A549 (cell line): ENCODE measurements around the gene GSTA3. TPM values are rescaled to one million over a fixed set of nuclear protein-coding genes. Genes with fewer than 3 reads are reported as not detected.
A peak's percentile ranks its signal among the peaks of the same experiment; 100 is the strongest.
"Not testable (repeated sequence)": the region's sequence is repeated elsewhere in the genome, so short reads cannot be mapped to it uniquely, and the experiment has no call there.

ENCODE experiments used
- ATAC-seq, 2 experiments: fragments of 200-7000 bp in 1 of 2; fragments of >200 bp in 1 of 2; cut with Nextera tagmentation in 1 of 2; cut with Tn5 transposase in 1 of 2; 3 replicates each; pipeline versions ENCODE4 v1.8.0 to v1.9.1; 2018 to 2020; ENCODE audit warnings: mild to moderate bottlenecking in 1 of 2, moderate library complexity in 1 of 2
- CTCF ChIA-PET: fragments of 300-600 bp; sonication (Branson Sonifier 250); formaldehyde crosslinking; extraction: SDS; loops from one replicate; lab custom pipeline; 2021; ENCODE audit warnings: antibody characterized with exemption, inconsistent platforms; lab: Yijun Ruan, JAX
- POLR2A ChIA-PET: fragments of 350-600 bp; formaldehyde crosslinking; extraction: SDS; loops from one replicate; lab custom pipeline; 2021; ENCODE audit warnings: antibody characterized with exemption, inconsistent platforms; lab: Yijun Ruan, JAX
- DNase-seq, 2 experiments: peaks; one replicate each; pipeline versions ENCODE4 v3.0.0 to v3.0.0-alpha.2; 2011 to 2016; ENCODE audit warnings: low read depth in 1 of 2, low spot score in 1 of 2
- FAIRE-seq: peaks from 2 replicates; lab custom pipeline; 2011; peaks lifted over from hg19 to GRCh38; lab: Jason Lieb, UNC
- H3K27ac ChIP-seq, 2 experiments: fragments of >200 bp; sonication (Bioruptor Twin); formaldehyde crosslinking; 3 replicates each; pipeline ENCODE4 v1.5.1; 2016 to 2017
- H3K4me1 ChIP-seq: fragments of >200 bp; sonication (Bioruptor Twin); formaldehyde crosslinking; 3 replicates; pipeline ENCODE4 v1.6.1; 2016
- H3K4me2 ChIP-seq: fragments of >200 bp; sonication (Bioruptor Twin); formaldehyde crosslinking; 3 replicates; pipeline ENCODE4 v1.6.1; 2016
- H3K4me3 ChIP-seq: fragments of >200 bp; sonication (Bioruptor Twin); formaldehyde crosslinking; 3 replicates; pipeline ENCODE4 v1.5.1; 2016
- H3K9me3 ChIP-seq: fragments of >200 bp; sonication (Bioruptor Twin); formaldehyde crosslinking; 3 replicates; pipeline ENCODE4 v1.6.1; 2016
- CBX2 ChIP-seq: fragments of 200-600 bp; sonication (generic); IDR thresholded peaks from 2 replicates; pipeline ENCODE4 v1.6.1; 2016; ENCODE audit warnings: low read depth, mild to moderate bottlenecking, borderline replicate concordance
- CHD4 ChIP-seq: fragments of 200-600 bp; sonication (generic); IDR thresholded peaks from 2 replicates; pipeline ENCODE4 v1.6.1; 2016; ENCODE audit warnings: antibody characterized with exemption, mild to moderate bottlenecking, borderline replicate concordance
- EP300 ChIP-seq, 2 experiments: fragments of >200 bp; sonication (Bioruptor Twin); formaldehyde crosslinking; IDR thresholded peaks; 2 replicates in 1 of 2; 3 replicates in 1 of 2; pipeline ENCODE4 v1.6.1; 2016 to 2017
- FOSB ChIP-seq: fragments of 250-450 bp; sonication (Bioruptor Pico); IDR thresholded peaks from 2 replicates; pipeline ENCODE4 v1.5.0; 2020; ENCODE audit warnings: mild to moderate bottlenecking, moderate library complexity
- FOXS1 ChIP-seq: fragments of 250-450 bp; sonication (Bioruptor Pico); IDR thresholded peaks from 2 replicates; pipeline ENCODE4 v1.5.0; 2020; ENCODE audit warnings: mild to moderate bottlenecking, moderate library complexity
- GATA3 ChIP-seq: IDR thresholded peaks from 2 replicates; pipeline ENCODE4 v1.6.1; 2012; ENCODE audit warnings: borderline replicate concordance
- HDAC2 ChIP-seq: fragments of 200-600 bp; sonication (generic); IDR thresholded peaks from 2 replicates; pipeline ENCODE4 v1.6.1; 2016
- HOXB13 ChIP-seq: fragments of 250-450 bp; sonication (Bioruptor Pico); IDR thresholded peaks from 2 replicates; pipeline ENCODE4 v1.5.0; 2020; ENCODE audit warnings: low read depth, mild to moderate bottlenecking, moderate library complexity
- JUN ChIP-seq, 2 experiments: fragments of >200 bp; sonication (Bioruptor Twin); formaldehyde crosslinking; IDR thresholded peaks; 2 replicates in 1 of 2; 3 replicates in 1 of 2; pipeline ENCODE4 v1.6.1; 2016 to 2017
- KDM1A ChIP-seq: fragments of 200-600 bp; sonication (generic); IDR thresholded peaks from 2 replicates; pipeline ENCODE4 v1.6.1; 2016; ENCODE audit warnings: low read depth, mild to moderate bottlenecking
- NPAS2 ChIP-seq: fragments of 250-450 bp; sonication (Bioruptor Pico); IDR thresholded peaks from 2 replicates; pipeline ENCODE4 v1.8.0; 2022; ENCODE audit warnings: mild to moderate bottlenecking, moderate library complexity, borderline replicate concordance
- PHF8 ChIP-seq: fragments of 200-600 bp; sonication (generic); IDR thresholded peaks from 2 replicates; pipeline ENCODE4 v1.6.1; 2016; ENCODE audit warnings: low read depth, mild to moderate bottlenecking, antibody characterized with exemption, moderate library complexity, borderline replicate concordance
- RARB ChIP-seq: fragments of 250-450 bp; sonication (Bioruptor Pico); IDR thresholded peaks from 2 replicates; pipeline ENCODE4 v1.8.0; 2021; ENCODE audit warnings: mild to moderate bottlenecking, moderate library complexity
- RCOR1 ChIP-seq: fragments of 150-350 bp; IDR thresholded peaks from 2 replicates; pipeline ENCODE4 v1.6.1; 2014; ENCODE audit warnings: antibody characterized with exemption, low read length, low read depth
- RNF2 ChIP-seq: fragments of 200-600 bp; sonication (generic); IDR thresholded peaks from 2 replicates; pipeline ENCODE4 v1.6.1; 2016; ENCODE audit warnings: low read depth, mild to moderate bottlenecking, antibody characterized with exemption, moderate library complexity, borderline replicate concordance
- SMC3 ChIP-seq: fragments of >200 bp; sonication (Bioruptor Twin); formaldehyde crosslinking; IDR thresholded peaks from 3 replicates; pipeline ENCODE4 v1.6.1; 2018; ENCODE audit warnings: inconsistent platforms
- TFCP2L1 ChIP-seq: fragments of 250-450 bp; sonication (Bioruptor Pico); IDR thresholded peaks from 2 replicates; pipeline ENCODE4 v1.5.0; 2021; ENCODE audit warnings: mild to moderate bottlenecking
- TP53 ChIP-seq: fragments of 250-450 bp; sonication (Bioruptor Pico); IDR thresholded peaks from 2 replicates; pipeline ENCODE4 v1.5.0; 2021; ENCODE audit warnings: mild to moderate bottlenecking, moderate library complexity
- ZSCAN20 ChIP-seq: fragments of 250-450 bp; sonication (Bioruptor Pico); IDR thresholded peaks from 2 replicates; pipeline ENCODE4 v1.8.0; 2022; ENCODE audit warnings: mild to moderate bottlenecking, moderate library complexity
- WGBS: methylation state at CpG from one replicate; pipeline ENCODE4 v1.1.6; 2017; ENCODE audit errors: missing lambda C conversion rate; 5-methylcytosine and 5-hydroxymethylcytosine counted together
- polyA plus RNA-seq, 4 experiments: library from polyadenylated mRNA; depleted of rRNA in 3 of 4; stranded (reverse); fragments of >200 nt; fragmentation: RNase III in 1 of 4; extraction: RNeasy Plus Mini Kit Qiagen cat#74134 plus additional on column Dnase treatment in 1 of 4; gene quantifications; 2 replicates in 3 of 4; 3 replicates in 1 of 4; pipeline ENCODE4 v1.2.3, GENCODE V29; 2011 to 2017
- TF ChIP-seq, protein P1 (sequence below): IDR thresholded peaks from 2 replicates; pipeline ENCODE4 v1.6.1; 2012; ENCODE audit warnings: low read depth, borderline replicate concordance
- TF ChIP-seq, protein P2 (sequence below): fragments of 250-450 bp; sonication (Bioruptor Pico); IDR thresholded peaks from 2 replicates; pipeline ENCODE4 v1.5.0; 2021; ENCODE audit warnings: mild to moderate bottlenecking, moderate library complexity, borderline replicate concordance
- TF ChIP-seq, protein P3 (sequence below): IDR thresholded peaks from 2 replicates; pipeline ENCODE4 v1.6.1; 2012
- TF ChIP-seq, protein P4 (sequence below): fragments of 150-350 bp; IDR thresholded peaks from 2 replicates; pipeline ENCODE4 v1.6.1; 2014; ENCODE audit warnings: low read depth, mild to moderate bottlenecking, low read length
- TF ChIP-seq, protein P5 (sequence below): fragments of 200-600 bp; sonication (generic); IDR thresholded peaks from 2 replicates; pipeline ENCODE4 v1.6.1; 2016; ENCODE audit warnings: antibody characterized with exemption, mild to moderate bottlenecking, moderate library complexity

The GSTA3 gene
- polyA plus RNA-seq, 2 of the 4 experiments (the other 2 are of a cell fraction), result not detected

DNA sequence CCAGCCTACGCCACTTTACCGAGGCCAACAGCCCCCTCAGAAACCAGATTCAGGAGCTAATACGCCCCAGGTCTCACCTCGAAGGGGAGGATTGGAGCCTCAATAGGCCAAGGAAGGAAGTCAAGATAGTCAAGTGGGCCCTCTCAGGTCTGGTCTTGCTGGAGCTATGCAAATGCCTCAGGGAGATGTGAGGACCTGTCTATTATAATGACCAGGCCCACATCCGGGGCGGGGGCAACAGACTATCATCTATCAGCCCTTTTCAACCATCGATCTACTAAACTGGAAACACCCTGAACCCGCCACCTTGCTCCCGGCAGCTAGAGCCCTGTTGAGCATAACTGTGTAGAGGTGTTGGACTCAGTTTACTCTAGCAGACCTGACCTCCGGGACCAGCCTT lies 12.7 kb upstream of the GSTA3 start:
- no peak overlapping the region for H3K27ac ChIP-seq
- ChIA-PET POLR2A (no interaction called here), CTCF (interaction anchor here (0.6 kb wide), 1 partner anchor 9 kb away, joined by 3 read pairs; no protein-coding TSS in a partner anchor)
- no peak for ATAC-seq
- no peak for DNase-seq
- H3K4me2 ChIP-seq, result no peak overlapping the region
- H3K4me3 ChIP-seq, result no peak overlapping the region
- no peaks in the 10 kb centered on the region for H3K9me3 ChIP-seq
- FAIRE-seq, result no peak
- WGBS, result 91% methylated on average over 10 of the region's 10 CpGs
- TF ChIP-seq RCOR1 (no peak), TFCP2L1 (CRISPR knock-in tag) (no peak), EP300 (IDR thresholded peaks at IDR 0.05) (no peak), HDAC2 (no peak), FOXS1 (no peak), ZSCAN20 (CRISPR knock-in tag) (no peak), KDM1A (no peak), RNF2 (no peak), NPAS2 (CRISPR knock-in tag) (no peak), SMC3 (no peak)
- TF ChIP-seq, protein P1, sequence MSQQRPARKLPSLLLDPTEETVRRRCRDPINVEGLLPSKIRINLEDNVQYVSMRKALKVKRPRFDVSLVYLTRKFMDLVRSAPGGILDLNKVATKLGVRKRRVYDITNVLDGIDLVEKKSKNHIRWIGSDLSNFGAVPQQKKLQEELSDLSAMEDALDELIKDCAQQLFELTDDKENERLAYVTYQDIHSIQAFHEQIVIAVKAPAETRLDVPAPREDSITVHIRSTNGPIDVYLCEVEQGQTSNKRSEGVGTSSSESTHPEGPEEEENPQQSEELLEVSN, result no peak
- TF ChIP-seq, protein P2, sequence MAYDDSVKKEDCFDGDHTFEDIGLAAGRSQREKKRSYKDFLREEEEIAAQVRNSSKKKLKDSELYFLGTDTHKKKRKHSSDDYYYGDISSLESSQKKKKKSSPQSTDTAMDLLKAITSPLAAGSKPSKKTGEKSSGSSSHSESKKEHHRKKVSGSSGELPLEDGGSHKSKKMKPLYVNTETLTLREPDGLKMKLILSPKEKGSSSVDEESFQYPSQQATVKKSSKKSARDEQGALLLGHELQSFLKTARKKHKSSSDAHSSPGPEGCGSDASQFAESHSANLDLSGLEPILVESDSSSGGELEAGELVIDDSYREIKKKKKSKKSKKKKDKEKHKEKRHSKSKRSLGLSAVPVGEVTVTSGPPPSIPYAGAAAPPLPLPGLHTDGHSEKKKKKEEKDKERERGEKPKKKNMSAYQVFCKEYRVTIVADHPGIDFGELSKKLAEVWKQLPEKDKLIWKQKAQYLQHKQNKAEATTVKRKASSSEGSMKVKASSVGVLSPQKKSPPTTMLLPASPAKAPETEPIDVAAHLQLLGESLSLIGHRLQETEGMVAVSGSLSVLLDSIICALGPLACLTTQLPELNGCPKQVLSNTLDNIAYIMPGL (CRISPR knock-in tag), result no peak
- TF ChIP-seq, protein P3, sequence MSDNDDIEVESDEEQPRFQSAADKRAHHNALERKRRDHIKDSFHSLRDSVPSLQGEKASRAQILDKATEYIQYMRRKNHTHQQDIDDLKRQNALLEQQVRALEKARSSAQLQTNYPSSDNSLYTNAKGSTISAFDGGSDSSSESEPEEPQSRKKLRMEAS, result no peak
- TF ChIP-seq, protein P4, sequence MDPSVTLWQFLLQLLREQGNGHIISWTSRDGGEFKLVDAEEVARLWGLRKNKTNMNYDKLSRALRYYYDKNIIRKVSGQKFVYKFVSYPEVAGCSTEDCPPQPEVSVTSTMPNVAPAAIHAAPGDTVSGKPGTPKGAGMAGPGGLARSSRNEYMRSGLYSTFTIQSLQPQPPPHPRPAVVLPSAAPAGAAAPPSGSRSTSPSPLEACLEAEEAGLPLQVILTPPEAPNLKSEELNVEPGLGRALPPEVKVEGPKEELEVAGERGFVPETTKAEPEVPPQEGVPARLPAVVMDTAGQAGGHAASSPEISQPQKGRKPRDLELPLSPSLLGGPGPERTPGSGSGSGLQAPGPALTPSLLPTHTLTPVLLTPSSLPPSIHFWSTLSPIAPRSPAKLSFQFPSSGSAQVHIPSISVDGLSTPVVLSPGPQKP, result no peak
- TF ChIP-seq, protein P5, sequence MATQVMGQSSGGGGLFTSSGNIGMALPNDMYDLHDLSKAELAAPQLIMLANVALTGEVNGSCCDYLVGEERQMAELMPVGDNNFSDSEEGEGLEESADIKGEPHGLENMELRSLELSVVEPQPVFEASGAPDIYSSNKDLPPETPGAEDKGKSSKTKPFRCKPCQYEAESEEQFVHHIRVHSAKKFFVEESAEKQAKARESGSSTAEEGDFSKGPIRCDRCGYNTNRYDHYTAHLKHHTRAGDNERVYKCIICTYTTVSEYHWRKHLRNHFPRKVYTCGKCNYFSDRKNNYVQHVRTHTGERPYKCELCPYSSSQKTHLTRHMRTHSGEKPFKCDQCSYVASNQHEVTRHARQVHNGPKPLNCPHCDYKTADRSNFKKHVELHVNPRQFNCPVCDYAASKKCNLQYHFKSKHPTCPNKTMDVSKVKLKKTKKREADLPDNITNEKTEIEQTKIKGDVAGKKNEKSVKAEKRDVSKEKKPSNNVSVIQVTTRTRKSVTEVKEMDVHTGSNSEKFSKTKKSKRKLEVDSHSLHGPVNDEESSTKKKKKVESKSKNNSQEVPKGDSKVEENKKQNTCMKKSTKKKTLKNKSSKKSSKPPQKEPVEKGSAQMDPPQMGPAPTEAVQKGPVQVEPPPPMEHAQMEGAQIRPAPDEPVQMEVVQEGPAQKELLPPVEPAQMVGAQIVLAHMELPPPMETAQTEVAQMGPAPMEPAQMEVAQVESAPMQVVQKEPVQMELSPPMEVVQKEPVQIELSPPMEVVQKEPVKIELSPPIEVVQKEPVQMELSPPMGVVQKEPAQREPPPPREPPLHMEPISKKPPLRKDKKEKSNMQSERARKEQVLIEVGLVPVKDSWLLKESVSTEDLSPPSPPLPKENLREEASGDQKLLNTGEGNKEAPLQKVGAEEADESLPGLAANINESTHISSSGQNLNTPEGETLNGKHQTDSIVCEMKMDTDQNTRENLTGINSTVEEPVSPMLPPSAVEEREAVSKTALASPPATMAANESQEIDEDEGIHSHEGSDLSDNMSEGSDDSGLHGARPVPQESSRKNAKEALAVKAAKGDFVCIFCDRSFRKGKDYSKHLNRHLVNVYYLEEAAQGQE, result no peak
- H3K4me1 ChIP-seq, result peaks cover 35% of the 10 kb centered on the region

DNA sequence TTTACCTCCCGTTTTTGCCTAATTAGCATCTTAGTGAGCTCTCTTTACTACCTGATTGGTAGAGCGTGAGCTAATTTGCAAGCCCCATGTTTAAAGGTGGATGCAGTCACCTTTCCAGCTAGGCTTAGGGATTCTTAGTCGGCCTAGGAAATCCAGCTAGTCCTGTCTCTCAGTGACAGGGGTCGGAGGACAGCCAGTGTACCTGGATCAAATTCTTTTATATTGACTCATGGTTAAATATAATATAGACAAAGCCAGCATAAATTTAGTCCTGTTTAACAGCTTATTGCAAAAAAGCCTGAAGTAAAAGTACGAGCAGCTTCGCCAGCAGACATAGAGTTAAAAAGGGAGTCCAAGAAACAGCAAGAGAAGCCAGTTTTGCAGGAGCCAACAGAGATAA lies 12.2 kb upstream of the GSTA3 start:
- no peak for DNase-seq
- 89% methylated on average over 6 of the region's 6 CpGs for WGBS
- TF ChIP-seq HOXB13 (no peak), RARB (CRISPR knock-in tag) (no peak), PHF8 (no peak), GATA3 (no peak), CHD4 (no peak), CBX2 (no peak), ZSCAN20 (CRISPR knock-in tag) (no peak), JUN (IDR thresholded peaks at IDR 0.05) (no peak), RCOR1 (no peak), NPAS2 (CRISPR knock-in tag) (no peak), FOSB (no peak), TP53 (CRISPR knock-in tag) (no peak)
- TF ChIP-seq, protein P2 (CRISPR knock-in tag), result no peak
- TF ChIP-seq, all 56 proteins: peak for 0
- Histone ChIP-seq H3K4me3 (no peak overlapping the region), H3K9me3 (no peaks in the 10 kb centered on the region), H3K27ac (no peak overlapping the region), H3K4me2 (no peak overlapping the region), H3K4me1 (peaks cover 32% of the 10 kb centered on the region)
- FAIRE-seq (no peak), ATAC-seq (no peak)
- CTCF ChIA-PET, result interaction anchor here (0.6 kb wide), 1 partner anchor 10 kb away, joined by 3 read pairs; no protein-coding TSS in a partner anchor
- POLR2A ChIA-PET, result no interaction called here

DNA sequence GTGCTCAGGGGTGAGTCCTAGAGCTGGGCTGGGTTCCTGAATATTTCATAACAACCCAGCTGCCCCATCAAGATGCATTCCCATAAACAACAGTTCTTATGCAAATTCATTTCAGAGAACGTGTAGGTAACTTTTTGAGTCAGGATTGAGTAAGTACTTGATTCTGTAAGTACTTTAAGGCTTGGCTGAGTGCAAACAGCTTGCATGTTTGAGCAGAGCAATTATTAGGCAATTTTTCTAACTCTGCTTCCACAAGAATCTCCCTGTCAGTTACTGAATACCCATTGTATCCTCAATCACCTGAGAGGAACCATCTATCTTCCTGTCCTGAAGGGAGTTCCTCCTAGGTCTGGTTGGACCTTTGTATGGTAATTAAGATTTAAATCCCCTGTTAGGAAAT lies 10.0 kb upstream of the GSTA3 start:
- Histone ChIP-seq H3K4me1 (peaks cover 24% of the 10 kb centered on the region), H3K4me2 (peak overlapping the region; percentile 54), H3K27ac (peak overlapping the region; percentile 1 to 62; a peak in 2 of 6 replicates)
- DNase-seq, POLR2A ChIA-PET, H3K9me3 ChIP-seq, FAIRE-seq, H3K4me3 ChIP-seq, ATAC-seq: not testable (repeated sequence)
- 20% methylated on average over 1 of the region's 1 CpG for WGBS
- CTCF ChIA-PET, result interaction anchor here (0.7 kb wide), 1 partner anchor 15 kb away, joined by 4 read pairs; no protein-coding TSS in a partner anchor
